Stimulated activated CD8-positive, alpha-beta memory T cell treated with anti-CD3 and anti-CD28 coated beads, Interleukin-7, amount 100 ng/mL, for 48 hours (primary cell): ENCODE data around the gene ERAL1.

Experiments
- DNase-seq, 2 donors: peaks; one replicate each; pipeline ENCODE4 v3.0.0-alpha.2; 2020; ENCODE audit warnings: low read depth in 1 of 2; ENCODE audit errors: extremely low read depth in 1 of 2

Gene ERAL1

GRCh38 chr17:28878158-28878910, 23.5 kb downstream of the ERAL1 start:
- no peak for DNase-seq

DNA sequence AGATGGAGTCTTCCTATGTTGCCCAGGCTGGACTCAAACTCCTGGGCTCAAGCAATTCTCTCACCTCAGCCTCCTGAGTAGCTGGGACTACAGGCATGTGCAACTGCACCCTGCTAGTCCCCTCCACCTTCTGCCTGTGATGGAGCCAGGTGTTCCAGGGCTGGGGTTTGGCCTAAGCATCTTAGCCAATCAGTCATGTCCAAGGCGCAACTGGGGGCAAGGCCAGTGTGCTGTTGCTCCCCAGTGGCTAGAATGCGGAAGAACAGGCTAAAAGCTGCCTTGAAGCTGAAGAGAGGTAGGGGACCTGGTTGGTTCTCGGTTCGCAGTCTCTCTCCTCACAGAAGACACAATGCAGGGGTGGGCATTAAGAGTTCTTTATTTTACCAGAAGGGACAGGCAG, 24.2 kb downstream of the ERAL1 start:
- DNase-seq = no peak

GRCh38 chr17:28879886-28880571, 25.2 kb downstream of the ERAL1 start:
- no peak for DNase-seq

DNA sequence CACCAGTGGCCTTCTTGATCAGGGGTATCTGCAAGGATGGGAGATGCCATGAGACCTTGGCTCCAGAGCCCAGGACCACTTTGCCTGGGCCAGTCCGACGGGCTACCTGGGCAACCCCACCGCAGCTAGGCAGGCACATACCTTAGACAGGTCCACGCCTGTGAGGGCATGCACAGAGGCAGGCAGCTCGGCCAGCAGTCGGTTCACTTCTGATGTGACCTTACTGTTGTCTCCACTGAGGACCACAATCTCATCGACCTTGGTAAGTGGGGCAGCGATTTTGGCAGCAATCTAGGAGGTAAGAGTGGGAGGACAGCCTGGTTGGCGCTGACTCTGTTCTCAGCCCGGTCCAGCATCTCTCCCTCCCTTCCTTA, 25.7 kb downstream of the ERAL1 start:
- DNase-seq = no peak

GRCh38 chr17:28881533-28882056, 26.8 kb downstream of the ERAL1 start:
- DNase-seq = no peak

DNA sequence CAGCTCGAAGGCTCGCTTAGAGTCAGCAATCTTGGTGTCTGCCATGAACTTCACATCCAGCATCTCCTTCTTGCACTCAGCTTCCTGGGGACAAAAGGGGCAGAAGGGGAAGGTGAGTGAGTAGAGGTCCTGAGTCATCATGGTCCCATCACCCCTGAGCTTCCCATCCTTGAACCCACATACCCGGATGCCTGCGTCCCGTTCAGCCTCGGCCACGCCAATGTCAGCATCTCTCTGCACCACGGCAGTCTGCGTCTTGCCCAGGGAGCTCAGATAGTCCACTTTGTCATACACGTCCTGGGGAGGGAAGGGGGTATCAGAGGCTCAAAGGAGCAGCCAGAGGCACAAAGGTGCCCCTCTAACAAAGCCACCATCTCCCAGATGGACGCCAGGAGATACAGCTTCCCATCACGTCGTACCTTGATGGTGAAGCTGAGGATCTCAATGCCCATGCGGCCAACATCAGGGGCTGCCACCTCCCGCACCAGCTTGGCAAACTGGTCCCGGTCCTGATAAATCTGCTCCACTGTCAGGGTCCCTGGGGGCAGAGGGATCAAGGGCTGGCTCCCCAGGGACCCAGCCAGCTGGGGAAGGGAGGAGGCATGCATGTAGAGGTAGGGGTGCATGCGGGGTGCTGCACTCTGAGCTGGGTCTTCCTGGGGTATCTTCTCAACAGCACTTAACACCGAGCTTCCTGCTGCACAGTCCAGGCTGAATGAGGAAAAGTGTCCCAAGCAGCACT, 27.5 kb downstream of the ERAL1 start:
- no peak for DNase-seq

DNA sequence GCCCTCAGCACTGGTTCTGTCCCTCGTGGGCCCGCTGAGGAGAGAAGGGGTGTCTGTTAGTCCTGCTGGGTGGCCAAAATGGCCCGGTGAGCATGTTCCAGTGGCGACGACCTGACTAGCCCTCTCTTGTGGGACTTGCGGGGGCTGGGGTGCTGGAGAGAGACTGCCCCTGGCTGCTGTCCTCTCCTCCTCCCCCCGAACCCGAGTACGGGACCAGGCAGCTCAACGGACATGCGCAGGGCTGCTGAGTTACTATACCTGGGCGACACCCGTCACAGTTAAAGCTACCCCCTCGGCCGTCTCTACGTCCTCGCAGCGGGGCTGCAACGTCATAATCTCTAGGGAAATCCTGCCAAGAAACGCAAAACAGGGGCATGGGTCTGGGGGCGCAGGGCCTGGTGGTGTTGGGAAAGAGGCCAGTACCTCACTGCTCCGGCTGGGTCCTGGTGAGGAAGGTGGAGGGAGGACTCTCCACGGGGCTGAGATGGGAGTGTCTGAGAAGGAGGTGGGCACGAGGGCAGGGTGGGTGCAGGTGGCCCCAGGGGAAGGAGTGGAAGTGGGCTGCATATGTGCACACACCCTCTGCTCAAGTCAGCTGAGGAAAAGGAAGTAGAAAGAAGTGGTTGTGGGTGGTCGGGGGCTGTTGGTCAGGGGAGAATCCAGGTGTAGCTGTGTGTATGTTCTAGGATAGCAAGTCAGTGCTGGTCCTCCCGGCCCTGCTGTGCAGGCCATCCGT, 29.3 kb downstream of the ERAL1 start:
- DNase-seq = no peak

- no peak for DNase-seq
Observed at GRCh38 chr17:28885363-28885762, 30.5 kb downstream of the ERAL1 start.

GRCh38 chr17:28885951-28886350, 31.1 kb downstream of the ERAL1 start:
- DNase-seq = no peak

GRCh38 chr17:28887871-28888471, 33.2 kb downstream of the ERAL1 start:
- no peak for DNase-seq

DNA sequence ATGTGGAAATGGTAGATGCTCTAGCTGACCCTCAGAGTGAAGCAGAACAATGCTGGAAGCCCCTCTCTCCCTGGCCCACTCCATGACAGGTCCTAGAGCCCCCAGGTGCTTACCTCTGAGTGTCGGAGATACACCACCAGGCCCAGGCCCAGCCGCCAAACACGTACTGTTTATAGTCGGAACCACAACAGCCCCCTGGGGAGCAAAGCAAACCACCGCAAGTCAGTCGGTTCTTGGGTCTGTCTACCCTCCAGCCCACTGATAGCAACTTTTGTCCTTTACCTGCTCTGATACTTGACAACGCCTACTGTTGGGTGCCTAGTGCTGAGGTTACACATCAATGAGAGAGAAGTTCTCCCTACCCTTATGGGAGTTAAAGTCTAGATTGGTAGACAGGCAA, 34.0 kb downstream of the ERAL1 start:
- DNase-seq = no peak

DNA sequence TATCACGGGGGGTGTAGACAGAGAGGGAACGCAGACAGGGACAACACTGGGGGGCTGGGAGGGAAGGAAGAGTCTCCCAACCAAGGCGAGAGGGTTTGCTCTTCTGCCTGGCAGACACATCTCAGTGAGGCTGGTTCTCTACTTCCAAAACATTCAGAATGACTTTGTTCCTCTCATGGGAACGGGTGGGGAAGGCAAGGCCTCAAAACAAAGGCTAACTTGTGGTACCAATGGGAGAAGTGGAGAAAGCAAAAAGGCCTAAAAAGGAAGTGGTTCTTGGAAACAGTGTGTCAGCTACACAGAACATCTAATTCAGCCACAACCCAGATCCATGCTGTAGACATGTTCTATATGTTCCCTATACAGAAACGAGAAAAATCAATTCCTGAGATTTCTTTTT, 35.2 kb downstream of the ERAL1 start:
- no peak for DNase-seq

- no peak for DNase-seq
Observed at GRCh38 chr17:28891201-28891600, 36.4 kb downstream of the ERAL1 start.

- DNase-seq = no peak
Observed at GRCh38 chr17:28892024-28892423, 37.2 kb downstream of the ERAL1 start.

DNA sequence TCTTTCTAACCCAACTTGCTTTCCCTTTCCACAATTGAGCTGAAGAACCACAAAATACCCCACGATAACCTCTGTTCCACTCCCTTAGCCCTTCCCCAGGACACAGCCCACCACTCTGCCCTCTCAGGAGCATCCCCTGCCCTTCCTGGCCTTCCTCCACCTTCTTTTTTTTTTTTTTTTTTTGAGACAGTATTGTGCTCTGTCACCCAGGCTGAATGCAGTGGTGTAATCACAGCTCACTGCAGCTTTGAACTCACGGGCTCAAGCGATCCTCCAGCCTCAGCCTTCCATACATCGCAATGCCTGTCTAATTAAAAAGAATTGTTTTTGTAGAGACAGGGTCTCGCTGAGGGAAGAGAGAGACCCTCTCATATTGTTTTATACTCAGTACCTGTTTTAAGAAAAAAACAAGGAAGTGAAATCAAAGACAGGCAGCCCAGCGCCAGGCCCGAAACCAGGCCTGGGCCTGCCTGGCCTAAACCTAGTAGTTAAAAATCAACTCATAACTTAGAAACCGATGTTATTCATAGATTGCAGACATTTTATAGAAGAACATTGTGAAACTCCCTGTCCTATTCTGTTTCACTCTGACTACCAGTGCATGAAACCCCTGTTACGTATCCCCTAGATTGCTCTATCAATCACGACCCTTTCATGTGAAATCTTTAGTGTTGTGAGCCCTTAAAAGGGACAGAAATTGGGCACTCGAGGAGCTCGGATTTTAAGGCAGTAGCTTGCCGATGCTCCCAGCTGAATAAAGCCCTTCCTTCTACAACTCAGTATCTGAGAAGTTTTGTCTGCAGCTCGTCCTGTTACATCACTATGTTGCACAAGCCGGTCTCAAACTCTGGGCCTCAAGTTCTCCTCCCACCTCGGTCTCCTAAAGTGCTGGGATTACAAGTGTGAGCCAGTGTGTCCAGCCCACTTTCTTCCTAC, 38.7 kb downstream of the ERAL1 start:
- DNase-seq = peak in 1 of 2 donors; percentile 34

GRCh38 chr17:28895794-28896447, 41.1 kb downstream of the ERAL1 start:
- DNase-seq = no peak

DNA sequence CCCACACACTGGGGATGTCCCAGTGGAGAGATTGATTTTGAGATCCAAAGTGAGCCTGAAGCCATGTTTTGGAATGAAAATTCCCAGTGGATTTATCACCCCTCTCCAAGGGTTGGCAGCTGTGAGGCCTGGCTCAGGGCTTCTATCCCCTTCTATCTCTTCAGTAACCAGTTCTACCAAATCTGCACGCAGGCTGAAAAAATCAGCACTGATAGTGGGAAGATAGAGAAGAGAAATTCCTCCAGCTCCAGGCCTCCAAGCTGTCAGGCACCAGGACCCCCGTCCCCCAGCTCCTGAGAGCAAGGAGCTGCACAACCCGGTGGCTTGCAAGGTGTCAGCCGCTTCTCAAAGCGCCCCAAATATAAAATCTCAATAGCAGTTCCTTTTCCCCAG, 41.7 kb downstream of the ERAL1 start:
- DNase-seq = no peak

DNA sequence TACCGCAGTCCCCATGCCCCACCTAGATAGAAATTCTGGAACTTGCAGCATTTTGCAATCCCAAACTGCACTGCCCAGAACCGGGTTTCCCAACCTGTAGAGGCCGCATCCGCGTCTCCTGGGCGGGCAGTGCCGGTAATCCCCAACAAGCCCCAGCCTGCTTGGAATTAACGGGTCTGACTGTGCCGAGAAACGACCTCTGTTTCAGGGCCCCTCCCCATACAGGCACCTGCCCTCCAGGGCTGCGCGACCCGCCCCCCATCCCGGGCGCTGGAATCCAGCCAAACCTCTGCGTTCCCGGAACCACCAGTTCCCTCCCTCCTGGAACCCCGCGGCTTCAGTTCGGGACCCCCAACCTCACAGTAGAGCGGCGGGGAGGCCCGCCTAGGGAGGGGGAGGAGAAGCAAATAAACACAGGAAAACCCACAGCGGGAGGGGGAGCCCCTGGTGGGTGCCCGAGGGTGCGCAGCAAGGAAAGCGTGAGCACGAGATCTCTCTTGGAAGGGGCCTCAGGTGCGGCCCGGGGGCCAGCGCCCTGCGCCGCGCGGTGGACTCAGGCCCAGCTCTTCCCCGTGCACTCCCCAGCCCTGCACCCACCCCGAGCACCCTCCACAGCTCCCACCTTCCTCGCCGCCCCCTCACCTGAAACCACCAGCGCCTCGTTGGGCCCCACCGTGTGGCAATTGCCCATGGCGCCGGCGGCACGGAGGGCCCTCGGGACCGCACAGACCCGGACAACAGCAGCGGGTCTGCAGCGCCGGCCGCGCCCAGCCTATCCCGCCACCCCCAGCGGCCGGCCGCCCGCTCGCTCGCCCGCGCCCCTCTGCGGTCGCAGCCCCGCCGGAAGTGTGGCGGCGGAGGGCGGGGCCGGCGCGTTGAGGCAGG, 42.3 kb downstream of the ERAL1 start, which contains the start of gene FLOT2:
FLOT2 (minus strand) TSS at position 850 of the 885 bp plus-strand sequence; CDS start at position 691, 159 bp downstream.
- DNase-seq = peak; percentile 38 to 42
